Esophagus (tissue), 2 donors: Measurements from ENCODE around the gene RPS6KB1. TPM values are rescaled to one million over a fixed set of nuclear protein-coding genes. Genes with fewer than 3 reads are reported as not detected.
"Not testable (repeated sequence)": the region's sequence is repeated elsewhere in the genome, so short reads cannot be mapped to it uniquely, and the experiment has no call there.

ENCODE experiments used
- H3K27ac ChIP-seq, 2 donors: one replicate each; pipeline ENCODE4 v1.5.1; 2013; ENCODE audit warnings: low read depth in 2 of 2, mild to moderate bottlenecking in 2 of 2, inconsistent platforms in 1 of 2, low read length in 1 of 2, moderate library complexity in 1 of 2
- H3K27me3 ChIP-seq, 2 donors: one replicate each; pipeline ENCODE4 v1.6.1; 2013; ENCODE audit warnings: low read length in 2 of 2, control low read depth in 1 of 2, mild to moderate bottlenecking in 1 of 2; ENCODE audit not compliant: insufficient read depth in 2 of 2, control insufficient read depth in 1 of 2
- H3K36me3 ChIP-seq, 2 donors: one replicate each; pipeline ENCODE4 v1.6.1; 2013; ENCODE audit warnings: low read length in 1 of 2; ENCODE audit not compliant: control insufficient read depth in 2 of 2, insufficient read depth in 2 of 2
- H3K4me1 ChIP-seq, 2 donors: one replicate each; pipeline ENCODE4 v1.6.1; 2013; ENCODE audit warnings: low read length in 1 of 2; ENCODE audit not compliant: control insufficient read depth in 2 of 2, insufficient read depth in 2 of 2
- H3K4me3 ChIP-seq, 2 donors: one replicate each; pipeline ENCODE4 v1.5.1; 2013; ENCODE audit warnings: low read length in 2 of 2, mild to moderate bottlenecking in 2 of 2, low read depth in 1 of 2, moderate library complexity in 1 of 2
- H3K9me3 ChIP-seq, 2 donors: one replicate each; pipeline ENCODE4 v1.6.1; 2013; ENCODE audit warnings: mild to moderate bottlenecking in 2 of 2, low read depth in 1 of 2, low read length in 1 of 2, moderate library complexity in 1 of 2; ENCODE audit not compliant: control insufficient read depth in 2 of 2, insufficient read depth in 1 of 2
- WGBS, 2 donors: extraction: QIAGEN DNeasy Blood & Tissue Kit; methylation state at CpG; one replicate each; pipeline ENCODE4 v1.1.7; 2013; 5-methylcytosine and 5-hydroxymethylcytosine counted together
- polyA plus RNA-seq, 2 donors: library from polyadenylated mRNA; stranded (reverse); fragments of 200-250 nt; gene quantifications; one replicate each; pipeline ENCODE4 v1.2.3, GENCODE V29; 2013
- donor health status: healthy with polysubstance abuse.
- donor health status: Bipolar disorder and iron deficiency.

RPS6KB1 gene
- 10 to 100 TPM; 13.2 to 13.5 TPM for polyA plus RNA-seq

DNA sequence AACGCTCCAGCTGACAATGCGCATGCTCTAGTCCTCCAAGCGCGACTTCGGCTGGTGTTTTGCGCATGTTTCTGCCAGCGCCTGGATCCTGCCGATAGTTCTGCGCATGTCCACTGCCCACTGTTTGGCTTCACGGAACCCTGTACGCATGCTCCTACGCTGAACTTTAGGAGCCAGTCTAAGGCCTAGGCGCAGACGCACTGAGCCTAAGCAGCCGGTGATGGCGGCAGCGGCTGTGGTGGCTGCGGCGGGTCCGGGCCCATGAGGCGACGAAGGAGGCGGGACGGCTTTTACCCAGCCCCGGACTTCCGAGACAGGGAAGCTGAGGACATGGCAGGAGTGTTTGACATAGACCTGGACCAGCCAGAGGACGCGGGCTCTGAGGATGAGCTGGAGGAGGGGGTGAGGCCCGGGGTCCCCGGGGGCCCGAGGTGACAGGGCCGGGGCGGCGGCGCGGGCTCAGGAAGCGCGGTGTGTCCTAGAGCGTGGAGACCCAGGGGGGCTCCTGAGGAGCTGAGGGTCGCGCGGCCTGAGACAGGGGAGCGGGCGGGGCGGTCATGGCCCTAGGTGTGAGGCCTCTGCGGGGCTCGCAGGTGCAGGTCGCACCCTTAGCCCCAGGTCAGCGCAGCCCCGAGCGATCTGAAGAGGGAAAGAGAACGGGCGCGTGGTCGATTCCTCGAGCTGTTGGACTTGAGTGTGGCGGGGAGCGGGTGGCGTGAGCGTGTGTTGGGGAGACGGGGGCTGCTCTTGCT lies at the start of gene RPS6KB1, which contains the start of gene TUBD1:
RPS6KB1 (plus strand) TSS at position 198 of the 752 bp plus-strand sequence; CDS start at position 262, 64 bp downstream.
TUBD1 (minus strand) TSS at position 20 of the 752 bp plus-strand sequence. CDS start 1,941 bp downstream, outside the sequence.
- Histone ChIP-seq H3K27ac (peak within 1 kb of the TSS; percentile 90 to 92), H3K27me3 (no peaks in the 10 kb centered on the region), H3K4me1 (peaks cover 0 to 4% of the 10 kb centered on the region in 2 donors), H3K9me3 (no peaks in the 10 kb centered on the region), H3K36me3 (peaks cover 0 to 4% of the 10 kb centered on the region in 2 donors), H3K4me3 (peak within 1 kb of the TSS; percentile 90 to 91)
- 1% methylated on average over 60 to 61 of the region's 61 CpGs for WGBS, 2 donors

DNA sequence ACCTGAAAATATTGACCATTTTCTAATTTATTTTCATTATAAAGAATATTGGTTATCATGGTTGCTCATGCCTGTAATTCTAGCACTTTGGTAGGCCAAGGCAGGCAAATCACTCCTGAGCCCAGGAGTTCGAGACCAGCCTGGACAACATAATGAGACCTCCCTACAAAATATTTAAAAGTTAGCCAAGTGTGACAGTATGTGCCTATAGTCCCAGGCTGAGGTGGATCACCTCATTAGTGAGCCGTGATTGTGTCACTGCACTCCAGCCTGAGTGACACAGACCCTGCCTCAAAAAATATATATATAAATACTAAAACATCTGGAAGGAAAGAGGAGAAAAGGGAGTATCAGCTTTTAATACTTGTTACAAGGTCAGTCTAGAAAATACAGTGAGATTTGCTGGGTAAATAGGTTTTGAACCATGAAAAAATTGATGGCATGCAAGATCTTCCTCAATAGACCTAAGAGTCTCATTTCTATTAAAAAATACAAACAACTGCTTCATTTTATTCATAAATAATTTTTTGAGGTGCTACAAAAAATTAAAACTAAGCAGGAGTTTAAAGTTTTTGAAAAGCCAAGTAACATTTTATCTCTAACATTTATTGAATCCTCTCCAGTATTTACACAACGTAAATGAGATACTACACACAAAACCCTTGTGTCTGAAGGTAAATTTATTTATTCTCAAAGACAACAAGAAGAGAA lies 47.9 kb upstream of the RPS6KB1 start:
- Histone ChIP-seq H3K36me3 (no peaks in the 10 kb centered on the region), H3K27ac (peak overlapping the region; percentile 57 to 94), H3K4me1 (peaks cover 0 to 3% of the 10 kb centered on the region in 2 donors), H3K27me3 (no peaks in the 10 kb centered on the region), H3K9me3 (no peaks in the 10 kb centered on the region), H3K4me3 (no peak overlapping the region)
- WGBS, 2 donors = 48 to 58% methylated on average over 3 of the region's 3 CpGs

DNA sequence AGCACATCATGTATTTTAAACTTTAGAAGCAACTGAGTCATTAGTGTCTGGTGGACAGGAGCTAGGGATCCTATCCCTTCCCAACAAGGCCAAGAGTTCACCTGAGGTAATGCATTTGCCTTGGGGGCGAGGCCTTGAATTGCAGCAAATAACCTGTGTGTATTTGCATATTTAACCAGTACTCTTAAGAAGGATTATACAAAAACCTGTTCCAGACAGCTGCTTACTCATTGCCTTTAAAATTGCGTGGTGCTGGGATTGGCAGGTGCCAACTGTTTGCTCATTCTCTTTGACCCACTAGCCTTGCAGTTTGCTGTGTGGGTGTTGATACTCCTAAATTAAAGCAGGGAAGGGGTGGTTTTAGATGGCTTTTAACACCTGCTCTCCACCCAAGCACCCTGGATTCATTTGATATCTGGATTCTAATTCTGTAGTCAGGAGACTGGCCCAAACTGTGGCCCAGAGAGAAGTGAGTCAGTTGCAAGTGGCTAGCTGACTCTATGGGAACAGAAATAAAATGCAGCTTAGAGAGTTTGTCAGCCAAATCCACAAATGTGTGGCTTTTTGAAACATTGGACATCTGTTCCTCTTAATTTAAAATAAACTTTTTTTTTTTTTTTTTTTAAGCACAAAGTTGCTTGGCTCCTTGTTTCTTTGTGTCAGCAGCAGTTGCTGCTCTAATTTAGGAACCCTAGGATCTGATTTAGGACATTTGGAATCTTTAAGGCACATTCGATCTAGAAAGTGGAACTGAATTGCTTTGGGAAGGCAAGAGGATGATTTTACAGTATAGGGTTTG lies 47.1 kb upstream of the RPS6KB1 start:
- 21 to 22% methylated on average over 3 of the region's 3 CpGs for WGBS, 2 donors
- Histone ChIP-seq H3K4me1 (peaks cover 0 to 3% of the 10 kb centered on the region in 2 donors), H3K9me3 (no peaks in the 10 kb centered on the region), H3K27me3 (no peaks in the 10 kb centered on the region), H3K36me3 (no peaks in the 10 kb centered on the region), H3K4me3 (peak overlapping the region in 1 of 2 donors; percentile 2), H3K27ac (peak overlapping the region; percentile 94 to 97)

DNA sequence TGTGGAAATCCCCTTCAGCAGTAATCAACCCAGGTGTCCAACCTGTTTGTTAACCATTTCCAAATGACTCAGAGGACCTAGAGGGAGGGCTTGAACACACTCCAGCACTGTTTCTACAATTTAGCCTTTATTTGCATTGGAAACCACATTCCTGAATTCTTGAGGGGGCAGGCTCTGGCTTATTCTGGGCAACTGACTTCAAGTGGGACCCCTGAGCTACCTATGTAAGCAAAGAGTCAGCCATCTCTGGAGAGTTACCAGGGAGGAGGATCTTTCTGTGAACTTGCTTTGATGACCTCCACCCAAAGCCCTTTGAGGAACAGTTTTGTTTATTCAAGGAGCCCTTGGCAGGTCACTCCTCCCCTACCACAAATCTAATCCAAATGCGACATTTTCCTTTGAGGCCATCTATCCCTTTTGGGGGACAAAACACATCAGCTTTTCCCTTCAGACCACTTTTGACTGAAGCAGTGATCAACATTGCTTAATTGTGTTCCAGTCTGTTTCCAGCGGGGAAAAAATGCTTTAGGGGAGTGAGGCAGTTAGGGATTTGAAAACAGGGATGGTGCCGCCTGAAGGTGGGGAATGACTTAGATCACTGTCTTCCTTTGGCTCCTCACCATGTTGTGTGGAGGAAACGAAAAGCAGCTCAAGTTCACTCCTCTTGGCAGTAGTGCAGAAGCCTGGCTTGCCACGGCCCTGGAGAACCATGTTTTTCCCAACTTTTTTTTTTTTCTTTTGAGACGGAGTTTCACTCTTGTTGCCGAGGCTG lies 46.3 kb upstream of the RPS6KB1 start:
- Histone ChIP-seq H3K4me1 (peaks cover 0 to 3% of the 10 kb centered on the region in 2 donors), H3K27ac (peak overlapping the region; percentile 94 to 97), H3K36me3 (no peaks in the 10 kb centered on the region), H3K4me3 (no peak overlapping the region), H3K9me3 (no peaks in the 10 kb centered on the region), H3K27me3 (no peaks in the 10 kb centered on the region)
- 19 to 28% methylated on average over 7 of the region's 7 CpGs for WGBS, 2 donors

DNA sequence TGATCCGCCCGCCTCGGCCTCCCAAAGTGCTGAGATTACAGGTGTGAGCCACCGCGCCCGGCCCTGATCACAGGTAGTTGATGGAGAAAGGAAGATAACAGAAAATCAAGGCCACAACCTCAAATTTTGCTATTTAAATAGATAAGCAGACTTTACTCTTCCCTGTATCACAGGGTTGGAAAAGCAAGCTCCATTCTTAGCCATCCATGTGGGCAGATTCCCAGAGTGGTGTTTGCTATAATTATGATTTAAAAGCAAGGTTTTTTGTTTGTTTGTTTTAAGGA lies 44.6 kb upstream of the RPS6KB1 start:
- Histone ChIP-seq H3K9me3 (no peaks in the 10 kb centered on the region), H3K4me3 (no peak overlapping the region), H3K27ac (peak overlapping the region; percentile 69 to 89), H3K36me3 (no peaks in the 10 kb centered on the region), H3K27me3 (no peaks in the 10 kb centered on the region), H3K4me1 (peaks cover 0 to 3% of the 10 kb centered on the region in 2 donors)
- 89 to 95% methylated on average over 6 of the region's 6 CpGs for WGBS, 2 donors

DNA sequence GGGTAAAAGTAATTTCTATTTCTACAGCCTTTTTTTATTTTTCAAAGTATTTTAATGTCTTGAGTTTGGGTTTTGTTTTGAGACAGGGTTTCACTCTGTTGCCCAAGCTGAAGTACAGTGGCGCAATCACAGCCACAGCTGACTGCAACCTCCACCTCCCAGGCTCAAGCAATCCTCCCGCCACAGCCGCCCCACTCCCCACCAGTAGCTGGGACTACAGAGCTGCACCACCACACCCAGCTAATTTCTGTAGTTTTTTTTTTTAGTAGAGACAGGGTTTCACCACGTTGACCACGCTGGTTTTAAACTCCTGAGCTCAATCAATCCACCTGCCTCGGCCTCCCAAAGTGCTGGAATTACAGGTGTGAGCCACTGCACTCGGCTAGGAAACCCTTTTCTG lies 44.1 kb upstream of the RPS6KB1 start:
- 48 to 49% methylated on average over 7 of the region's 7 CpGs for WGBS, 2 donors
- Histone ChIP-seq H3K27ac (peak overlapping the region; percentile 69 to 89), H3K4me1 (peaks cover 0 to 3% of the 10 kb centered on the region in 2 donors)

DNA sequence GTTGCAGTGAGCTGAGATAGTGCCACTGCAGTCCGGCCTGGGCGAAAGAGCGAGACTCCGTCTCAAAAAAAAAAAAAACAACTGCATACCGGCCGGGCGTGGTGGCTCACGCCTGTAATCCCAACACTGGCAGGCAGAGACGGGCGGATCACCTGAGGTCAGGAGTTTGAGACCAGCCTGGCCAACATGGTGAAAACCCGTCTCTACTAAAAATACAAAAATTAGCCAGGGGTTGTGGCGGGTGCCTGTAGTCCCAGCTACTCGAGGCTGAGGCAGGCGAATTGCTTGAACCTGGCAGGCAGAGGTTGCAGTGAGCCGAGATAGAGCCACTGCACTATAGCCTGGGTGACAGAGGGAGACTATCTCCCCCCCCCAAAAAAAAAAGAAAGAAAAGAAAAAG lies 42.6 kb upstream of the RPS6KB1 start:
- not testable (repeated sequence) for H3K4me1 ChIP-seq
- H3K27ac ChIP-seq = peak overlapping the region; percentile 6 to 65

More for the DNA sequence above, 44.1 kb upstream of the RPS6KB1 start:
- Histone ChIP-seq H3K27me3 (no peaks in the 10 kb centered on the region), H3K9me3 (no peaks in the 10 kb centered on the region), H3K36me3 (no peaks in the 10 kb centered on the region), H3K4me3 (no peak overlapping the region)

DNA sequence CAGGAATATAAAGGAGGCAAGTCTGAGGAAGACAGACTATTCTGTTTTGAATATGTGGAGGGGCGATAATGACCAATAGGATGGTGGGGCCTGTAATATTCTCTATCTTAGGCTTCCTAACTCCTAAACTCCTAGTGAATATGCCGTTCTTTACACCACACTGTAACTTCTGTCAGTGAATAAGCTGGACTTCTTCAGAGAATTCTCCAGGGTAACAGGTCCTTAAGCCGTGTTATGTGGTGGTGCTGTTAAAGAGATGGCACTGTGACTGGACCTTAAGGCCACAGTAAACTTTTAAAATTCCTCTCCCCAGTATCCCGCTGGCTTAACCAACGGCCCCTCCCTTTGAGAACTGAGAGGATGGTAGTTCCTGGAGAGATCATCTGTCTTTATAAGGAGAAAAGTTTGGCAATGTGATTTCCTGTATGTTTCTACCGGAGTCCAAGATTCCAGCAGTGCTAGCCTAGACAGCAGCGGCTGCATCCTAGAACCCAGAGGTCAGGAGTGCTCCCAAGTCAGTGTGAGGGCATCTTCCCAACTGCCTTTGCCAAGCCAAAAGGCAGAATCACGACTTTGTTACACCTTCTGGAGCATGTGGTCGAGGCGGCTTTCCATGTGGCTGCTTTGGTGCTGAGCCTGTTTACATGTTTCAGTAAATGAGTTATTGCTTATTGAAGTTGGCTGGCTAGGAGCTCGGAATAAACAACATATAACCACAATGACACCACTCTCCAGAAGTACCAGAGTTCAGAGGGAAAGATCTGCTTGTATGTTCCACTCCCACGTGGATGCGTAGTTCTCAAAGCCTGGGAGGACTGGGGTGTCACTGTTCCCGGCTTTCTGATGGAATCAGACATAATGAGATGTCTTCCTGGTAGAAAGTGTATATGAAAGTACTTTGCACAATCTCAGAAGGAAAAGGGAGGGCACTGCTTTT lies 41.2 kb upstream of the RPS6KB1 start:
- H3K4me3 ChIP-seq = no peak overlapping the region
- no peaks in the 10 kb centered on the region for H3K27me3 ChIP-seq
- 58 to 66% methylated on average over 14 of the region's 14 CpGs for WGBS, 2 donors
- H3K9me3 ChIP-seq = no peaks in the 10 kb centered on the region
- peaks cover 0 to 3% of the 10 kb centered on the region in 2 donors for H3K4me1 ChIP-seq
- no peaks in the 10 kb centered on the region for H3K36me3 ChIP-seq
- H3K27ac ChIP-seq = peak overlapping the region; percentile 60 to 78

More for the DNA sequence above, 42.6 kb upstream of the RPS6KB1 start:
- H3K27me3 ChIP-seq, H3K36me3 ChIP-seq, H3K9me3 ChIP-seq, H3K4me3 ChIP-seq: not testable (repeated sequence)
- 66 to 68% methylated on average over 15 of the region's 15 CpGs for WGBS, 2 donors
